Superior temporal gyrus (tissue), 1 donor: ENCODE measurements around the gene CPSF4.

ENCODE experiments used
- DNase-seq: peaks from one replicate; pipeline ENCODE4 v3.0.0-alpha.2; 2016; ENCODE audit errors: extremely low spot score

CPSF4 gene

DNA sequence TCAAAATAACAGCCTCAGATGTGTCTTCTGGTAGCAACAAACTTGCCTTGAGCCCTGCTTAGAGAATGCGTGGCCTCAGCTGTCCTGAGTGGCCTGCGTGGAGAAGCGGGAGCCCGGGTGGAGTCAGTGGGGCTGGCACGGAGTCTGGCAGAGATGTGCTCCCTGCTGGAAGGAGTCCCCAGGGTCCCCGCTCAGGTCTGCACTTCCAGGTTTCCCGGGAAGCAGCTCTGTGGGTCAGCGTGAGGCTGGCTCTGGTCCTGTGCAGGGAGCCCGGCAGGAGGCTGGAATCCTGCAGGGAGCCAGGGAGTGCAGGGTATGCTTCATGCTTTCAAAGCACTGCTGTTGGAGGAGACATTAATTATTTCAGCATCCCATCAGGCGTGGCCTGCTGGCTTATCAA is 10.1 kb downstream of the CPSF4 start:
- DNase-seq, result no peak

DNA sequence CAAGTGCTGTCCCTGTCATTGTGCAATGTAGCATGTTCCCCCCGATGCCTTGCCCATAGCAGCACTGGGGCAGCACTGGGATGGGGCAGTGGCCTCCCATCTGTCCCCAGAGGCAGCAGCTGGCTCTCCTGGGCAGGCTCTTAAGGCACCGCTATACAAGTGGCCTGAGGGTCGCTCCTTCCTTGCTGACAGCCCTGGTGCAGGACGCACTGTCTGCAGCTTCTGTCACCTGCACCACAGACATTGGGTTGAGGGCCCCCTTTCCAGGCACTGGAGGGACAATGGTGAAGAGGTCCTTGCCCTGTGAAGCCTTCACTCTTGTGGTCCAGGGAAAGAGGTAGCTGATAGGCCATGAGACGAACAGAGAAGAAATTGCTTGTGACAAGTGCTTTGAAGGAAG is 10.6 kb downstream of the CPSF4 start:
- DNase-seq, result no peak

DNA sequence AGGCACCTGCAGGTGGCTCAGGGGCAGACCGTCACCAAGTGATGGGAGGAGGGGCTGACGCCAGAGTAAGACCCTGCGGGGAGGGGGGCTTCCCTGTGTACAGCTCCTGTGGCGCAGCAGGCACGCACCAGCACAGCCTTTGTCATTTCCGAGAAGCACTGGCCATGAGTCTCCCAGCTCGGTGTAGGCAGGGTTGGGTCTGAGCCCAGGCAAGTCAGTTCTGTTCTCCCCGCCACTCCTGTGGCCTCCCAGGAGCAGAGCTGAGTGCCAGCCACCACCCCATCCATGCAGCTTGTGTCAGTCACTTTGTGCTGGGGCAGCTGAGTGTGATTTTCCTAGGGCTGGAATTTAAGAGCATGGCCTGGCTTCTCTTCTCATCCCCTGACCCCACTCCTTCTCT is 13.2 kb downstream of the CPSF4 start:
- DNase-seq, result no peak

DNA sequence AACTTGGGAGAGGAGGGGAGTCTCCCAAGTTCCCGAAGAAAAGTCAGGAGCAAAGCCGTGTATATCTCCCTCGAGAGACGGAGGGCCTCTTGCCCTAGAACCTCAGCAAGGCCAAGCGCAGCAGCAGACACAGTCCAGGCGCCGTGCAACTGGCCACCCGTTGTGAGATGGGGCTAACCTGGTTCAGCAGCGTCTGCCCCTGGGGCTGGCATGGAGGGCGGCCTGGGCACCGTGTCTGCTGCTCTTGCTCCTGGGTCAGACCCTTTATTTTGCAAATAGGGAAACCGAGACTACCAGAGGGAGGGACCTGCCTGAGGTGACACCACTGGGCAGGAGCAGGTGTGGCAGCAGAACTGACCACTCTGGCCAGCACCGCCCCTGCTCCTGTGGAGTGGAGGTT is 13.8 kb downstream of the CPSF4 start:
- DNase-seq, result no peak

DNA sequence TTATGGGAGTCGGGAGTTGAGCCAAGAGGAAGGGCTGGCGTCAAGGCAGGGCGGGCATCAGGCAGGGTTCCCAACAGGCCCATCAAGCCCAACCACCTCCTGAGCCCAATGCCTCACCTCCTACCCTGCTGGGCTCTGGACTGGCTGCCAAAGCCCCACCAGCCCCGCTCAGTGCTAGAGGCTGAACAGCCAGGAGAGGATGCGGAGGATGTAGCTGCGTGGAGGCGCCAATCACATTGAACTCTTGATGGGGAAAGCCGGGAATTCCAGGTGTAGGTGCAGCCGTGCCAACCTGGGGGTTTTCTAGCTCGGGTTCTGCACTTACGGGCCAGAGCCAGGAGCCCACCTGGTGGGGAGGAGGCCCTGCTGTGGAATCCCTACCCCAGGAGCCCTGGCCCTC is 14.4 kb downstream of the CPSF4 start:
- no peak for DNase-seq

DNA sequence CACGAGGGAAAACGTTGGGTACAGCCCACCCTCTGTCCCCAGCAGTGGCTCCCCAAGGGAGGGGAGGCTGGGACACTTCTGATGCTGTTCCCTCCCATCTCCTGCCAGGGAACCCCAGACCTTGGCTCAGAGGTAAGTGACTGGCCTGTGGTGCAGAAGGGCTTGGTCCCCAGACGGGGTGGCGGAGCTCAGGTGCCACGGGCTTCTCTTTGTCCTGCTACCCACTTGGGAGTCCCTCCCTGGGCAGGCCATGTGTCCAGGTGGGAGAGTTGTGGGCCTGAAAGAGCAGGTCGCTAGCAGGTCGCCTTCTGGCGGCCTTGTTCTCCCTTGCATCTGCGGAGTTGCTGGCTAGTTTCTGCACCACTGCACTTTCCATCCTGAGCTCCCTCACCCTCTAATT is 17.1 kb downstream of the CPSF4 start:
- DNase-seq, result no peak

DNA sequence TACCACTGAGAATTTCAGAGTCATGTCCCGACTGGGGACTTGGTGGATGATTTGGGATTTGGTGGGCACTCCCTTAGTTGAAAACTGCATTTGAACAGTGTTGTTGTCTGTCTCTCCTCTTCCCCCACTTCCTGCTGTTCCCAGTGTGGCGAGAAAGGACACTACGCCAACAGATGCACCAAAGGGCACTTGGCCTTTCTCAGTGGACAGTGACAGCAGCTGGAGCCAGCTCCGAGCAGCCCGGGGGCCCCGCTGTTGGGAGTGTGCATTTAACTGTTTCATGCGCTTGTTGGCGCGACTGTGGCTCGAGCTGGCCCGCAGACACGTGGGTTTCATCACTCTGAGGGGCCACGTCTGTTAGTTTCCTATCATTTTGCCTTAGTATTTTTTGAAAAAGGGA is 17.5 kb downstream of the CPSF4 start:
- no peak for DNase-seq

DNA sequence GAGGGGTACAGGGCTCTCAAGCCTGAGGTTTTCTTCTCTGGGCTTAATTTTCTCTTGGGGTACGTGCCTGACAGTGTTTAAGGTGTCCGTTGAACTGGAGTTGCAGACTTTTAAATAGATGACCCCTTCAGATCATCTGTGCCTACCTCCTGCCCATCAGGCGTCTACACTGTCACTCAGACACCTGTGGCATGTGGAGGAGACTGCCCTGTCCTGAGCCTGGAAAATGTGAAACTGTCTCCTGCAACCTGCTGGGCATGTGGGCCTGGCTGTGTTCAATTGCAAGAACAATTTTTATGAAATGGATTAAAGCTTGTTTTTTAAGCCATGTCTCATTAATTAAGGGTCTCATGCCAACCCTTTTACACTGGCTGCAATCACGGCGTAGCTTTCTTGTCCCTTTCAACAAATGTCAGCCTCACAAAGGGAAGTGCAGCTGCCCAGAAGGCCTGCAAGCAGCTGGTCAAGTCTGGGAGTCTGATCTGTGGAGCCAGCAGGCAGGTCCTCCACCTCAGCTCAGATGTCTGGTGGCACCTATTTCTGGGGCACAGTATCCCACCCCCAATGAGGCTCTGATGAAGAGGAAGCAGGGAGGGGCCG is 18.4 kb downstream of the CPSF4 start:
- DNase-seq, result no peak

DNA sequence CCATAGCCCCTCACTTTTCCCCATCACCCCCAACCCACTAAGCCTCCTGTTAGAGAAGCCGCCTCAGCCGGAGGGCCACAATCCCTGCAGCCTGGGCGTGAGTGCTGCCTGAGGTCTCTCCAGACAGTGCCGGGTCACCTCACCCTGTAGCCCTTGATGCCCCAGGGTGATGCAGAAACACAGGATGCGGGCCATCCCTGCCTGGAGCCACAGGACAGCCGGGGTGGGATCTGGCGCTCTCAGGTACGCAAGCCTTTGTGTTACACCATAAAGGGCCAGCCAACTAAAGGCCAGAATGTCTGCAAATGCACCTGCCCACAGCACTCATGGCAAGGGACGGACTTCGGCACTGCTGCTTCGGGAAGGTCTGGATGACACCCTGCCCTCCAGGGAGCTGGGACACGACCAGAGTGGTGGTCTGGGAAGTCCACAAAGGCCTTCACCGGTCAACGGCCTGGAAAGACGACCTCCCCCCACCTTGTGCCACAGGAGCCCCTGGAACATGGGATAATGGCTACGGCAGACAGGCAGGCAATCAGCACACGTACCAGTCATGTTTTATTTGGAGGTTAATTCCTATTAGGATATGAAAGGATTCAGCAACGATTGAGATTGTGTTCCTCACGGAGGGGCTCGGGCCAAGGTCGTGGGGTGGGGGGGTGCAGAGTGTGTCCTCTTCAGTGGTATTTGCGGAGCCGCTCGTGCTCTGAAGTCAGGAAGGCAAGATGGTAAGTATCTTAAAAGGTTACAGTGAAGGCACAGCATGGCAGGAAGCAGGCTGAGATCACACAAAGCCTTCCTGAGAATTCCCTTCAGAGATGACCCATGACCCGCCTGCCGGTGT is 19.1 kb downstream of the CPSF4 start:
- no peak for DNase-seq

DNA sequence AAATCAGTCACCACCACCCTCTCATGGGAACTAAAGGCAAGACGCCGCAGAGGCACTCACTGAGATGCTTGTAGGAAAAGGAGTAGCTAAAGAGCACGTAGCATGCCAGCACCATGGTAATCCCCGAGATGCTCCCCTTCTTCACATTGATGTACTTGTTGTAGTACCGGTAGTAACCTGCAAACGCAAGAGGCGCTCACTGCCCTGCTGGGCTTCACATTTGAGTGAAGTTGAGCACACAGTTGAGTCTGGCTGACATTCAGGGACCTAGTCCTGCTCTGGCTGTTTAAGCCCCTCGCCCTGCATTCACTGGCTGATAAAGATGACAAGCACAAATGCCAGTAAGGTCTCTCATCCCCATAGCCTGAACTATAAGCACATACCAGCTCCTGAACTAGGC is 20.3 kb downstream of the CPSF4 start:
- DNase-seq, result no peak

DNA sequence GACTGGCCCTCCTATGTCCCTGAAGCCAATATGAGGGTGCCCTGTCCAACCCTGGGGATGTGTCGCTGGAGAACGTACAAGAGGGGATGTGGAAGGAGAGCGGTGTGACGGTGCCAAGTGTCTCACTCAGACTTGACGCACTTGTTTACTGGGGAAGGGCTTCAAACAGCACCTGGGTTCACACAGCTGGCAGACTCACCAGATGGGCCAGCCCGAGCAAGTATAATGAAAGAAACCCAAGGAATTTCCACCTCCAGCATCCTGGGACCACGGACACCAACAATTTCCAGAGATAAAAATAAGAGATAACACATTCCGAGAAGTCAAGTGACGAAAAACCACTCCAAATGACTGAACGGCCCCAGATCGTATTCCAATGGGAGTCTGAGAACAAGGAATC is 21.9 kb downstream of the CPSF4 start:
- DNase-seq, result no peak

DNA sequence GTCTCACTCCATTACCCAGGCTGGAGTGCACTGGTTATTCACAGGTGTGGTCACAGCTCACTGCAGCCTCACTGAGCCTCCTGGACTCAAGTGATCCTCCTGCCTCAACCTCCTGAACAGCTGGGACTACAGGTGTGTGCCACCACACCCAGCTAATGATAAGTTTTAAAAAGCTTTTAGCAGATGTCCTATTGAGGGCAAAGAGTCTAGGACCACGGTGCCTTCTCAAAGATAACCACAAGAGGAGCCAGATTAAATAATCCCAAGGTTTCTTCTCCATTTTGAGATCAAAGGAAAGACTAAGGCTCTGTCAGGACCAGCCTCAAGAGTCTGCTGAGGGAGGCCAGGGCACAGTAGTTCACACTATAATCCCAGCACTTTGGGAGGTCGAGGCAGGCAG is 22.5 kb downstream of the CPSF4 start:
- DNase-seq, result no peak

DNA sequence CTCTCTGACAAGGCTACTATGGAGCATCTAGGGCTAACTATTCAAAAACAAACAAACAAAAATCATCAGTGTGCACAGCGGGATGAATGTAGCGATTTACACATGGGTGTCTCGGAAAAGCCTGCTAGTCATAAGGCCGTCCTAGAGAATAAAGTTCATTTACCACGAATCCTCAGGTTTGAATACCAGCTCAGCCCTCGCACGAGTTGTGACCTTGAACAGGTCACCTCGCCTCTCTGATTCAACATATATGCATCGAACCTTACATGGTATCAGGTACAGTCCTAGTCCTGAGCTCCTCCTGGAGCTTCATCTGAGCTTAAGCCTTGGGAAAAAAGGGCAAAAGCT is 26.7 kb downstream of the CPSF4 start:
- DNase-seq, result no peak

DNA sequence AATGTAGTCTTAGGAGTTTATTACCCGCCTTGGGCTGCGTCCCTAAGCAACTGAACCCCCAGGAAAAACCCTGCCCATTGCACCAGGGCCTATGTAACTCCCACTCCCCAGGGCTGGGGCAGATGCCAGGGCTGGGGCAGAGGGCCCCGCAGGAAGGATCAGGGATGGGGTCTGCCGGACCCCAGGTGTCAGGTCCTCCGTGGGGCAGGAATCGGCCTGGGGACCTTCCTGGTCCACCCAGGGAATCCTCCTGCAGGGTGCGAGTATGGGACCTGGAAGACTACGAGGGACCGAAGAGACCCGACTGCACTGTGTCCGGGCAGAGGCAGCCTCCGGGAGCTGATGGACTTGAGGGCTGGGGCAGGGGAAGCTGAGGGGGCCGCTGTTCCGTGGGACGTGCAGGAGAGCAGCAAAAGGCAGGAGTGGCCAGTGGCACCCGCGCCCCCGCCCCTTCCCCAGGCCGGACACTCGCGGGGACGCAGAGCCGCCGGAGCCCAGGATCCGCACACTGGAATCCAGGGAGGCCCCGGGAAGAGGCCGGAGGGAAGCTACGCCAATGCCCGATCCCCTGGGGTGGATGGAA is 29.7 kb downstream of the CPSF4 start:
- DNase-seq, result no peak

DNA sequence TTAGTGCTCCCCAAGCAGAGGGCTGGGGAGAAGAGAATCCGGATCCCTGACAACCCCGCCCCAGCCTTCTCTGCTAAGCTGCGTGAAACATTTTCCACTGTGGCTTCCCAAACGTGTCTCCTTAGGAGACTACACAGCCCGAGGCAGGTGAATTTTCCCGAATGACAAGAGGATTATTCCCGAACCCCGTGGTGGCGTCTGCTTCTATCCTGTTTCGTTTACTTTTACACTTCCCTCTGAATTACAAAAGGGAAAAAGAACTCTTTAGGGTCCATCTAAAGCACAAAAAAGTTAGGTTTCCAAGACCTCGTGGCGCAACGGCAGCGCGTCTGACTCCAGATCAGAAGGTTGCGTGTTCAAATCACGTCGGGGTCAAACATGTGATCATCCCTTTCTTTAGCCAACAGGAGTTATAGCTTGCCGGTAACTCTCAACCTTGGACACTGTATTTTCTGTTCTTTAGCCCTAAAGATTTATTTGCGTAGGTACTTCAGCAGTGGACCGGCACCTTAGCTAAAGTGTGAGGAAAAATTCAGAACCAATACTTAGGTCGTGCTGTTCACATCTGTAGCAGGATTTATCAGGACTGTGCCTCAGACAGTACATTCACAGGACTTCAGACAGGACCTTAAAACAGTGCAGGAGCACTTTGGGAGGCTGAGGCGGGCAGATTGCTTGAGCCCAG is 30.8 kb downstream of the CPSF4 start:
- no peak for DNase-seq

DNA sequence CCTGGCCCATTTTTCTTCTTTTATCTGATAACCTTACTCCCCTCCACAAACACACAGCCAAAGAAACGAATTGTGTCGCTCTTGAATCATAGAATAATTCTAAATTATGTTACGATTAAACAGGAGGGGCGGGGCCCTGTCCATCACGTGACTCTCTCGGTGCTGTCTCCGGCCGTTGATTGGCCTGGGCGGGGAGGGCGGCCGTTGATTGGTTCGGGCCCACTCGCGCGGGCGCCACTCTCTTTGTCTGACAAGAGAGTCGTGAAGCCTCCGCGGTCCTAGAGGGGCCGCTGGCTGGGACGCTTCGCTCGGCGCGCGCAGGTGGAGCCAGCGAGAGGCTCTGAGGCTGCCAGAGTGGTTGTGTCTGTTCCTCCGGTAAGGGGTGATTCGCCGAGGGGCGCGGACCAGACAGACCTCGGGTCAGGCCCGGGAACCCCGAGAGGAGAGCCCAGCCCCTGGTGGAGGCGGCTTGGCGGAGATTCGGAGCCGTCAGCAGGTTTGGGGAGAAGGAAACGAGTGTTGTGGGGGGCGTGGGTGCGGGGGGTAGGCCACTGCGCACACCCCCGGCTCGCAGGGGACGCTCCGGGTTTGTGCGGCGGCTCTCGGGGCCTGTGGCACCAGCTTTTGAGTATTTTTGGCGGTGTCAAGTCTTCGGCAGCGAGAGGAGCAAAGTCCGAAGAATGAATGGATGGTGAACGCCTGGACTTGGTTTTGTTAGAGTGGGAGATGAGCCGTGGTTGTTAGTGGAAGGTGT is 34.0 kb downstream of the CPSF4 start, which contains the start of gene ZNF789:
TSS of gene ZNF789 (plus strand) at position 330 of the 754 bp plus-strand sequence. CDS start 3,567 bp downstream, outside the sequence.
- DNase-seq, result peak; percentile 97

DNA sequence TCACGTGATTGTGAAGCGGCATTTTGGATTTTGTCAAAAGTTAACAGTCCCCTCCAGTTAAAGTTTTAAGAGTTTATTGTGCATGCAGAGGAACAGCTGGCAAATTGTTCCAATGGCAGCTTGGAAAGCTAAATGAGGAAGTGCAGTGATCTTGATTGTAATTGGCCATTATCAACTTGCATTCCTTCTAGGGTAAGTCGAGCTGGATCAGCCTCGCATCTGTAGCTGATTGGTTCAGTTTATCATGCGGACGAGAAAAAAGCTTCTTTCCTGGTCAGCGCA is 34.5 kb downstream of the CPSF4 start:
- peak; percentile 44 for DNase-seq

DNA sequence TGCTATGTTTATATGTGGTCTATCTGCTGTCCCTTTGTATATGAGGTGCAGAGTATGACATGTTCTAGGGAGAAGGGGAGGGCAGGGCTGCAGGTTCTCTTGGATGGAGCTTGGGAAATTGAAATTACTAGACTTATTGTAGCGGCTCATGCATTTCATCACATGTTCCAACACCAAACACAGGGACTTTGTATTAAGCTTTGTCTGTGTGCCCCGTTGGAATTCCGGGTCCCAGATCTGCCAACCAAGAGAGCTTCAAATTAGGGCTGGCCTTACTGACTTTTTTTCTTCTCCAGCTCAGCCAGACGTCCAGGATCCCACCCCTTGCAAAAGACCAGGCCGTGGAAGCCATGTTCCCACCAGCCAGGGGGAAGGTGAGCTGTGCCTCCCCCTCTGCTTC is 37.4 kb downstream of the CPSF4 start:
- DNase-seq, result no peak

DNA sequence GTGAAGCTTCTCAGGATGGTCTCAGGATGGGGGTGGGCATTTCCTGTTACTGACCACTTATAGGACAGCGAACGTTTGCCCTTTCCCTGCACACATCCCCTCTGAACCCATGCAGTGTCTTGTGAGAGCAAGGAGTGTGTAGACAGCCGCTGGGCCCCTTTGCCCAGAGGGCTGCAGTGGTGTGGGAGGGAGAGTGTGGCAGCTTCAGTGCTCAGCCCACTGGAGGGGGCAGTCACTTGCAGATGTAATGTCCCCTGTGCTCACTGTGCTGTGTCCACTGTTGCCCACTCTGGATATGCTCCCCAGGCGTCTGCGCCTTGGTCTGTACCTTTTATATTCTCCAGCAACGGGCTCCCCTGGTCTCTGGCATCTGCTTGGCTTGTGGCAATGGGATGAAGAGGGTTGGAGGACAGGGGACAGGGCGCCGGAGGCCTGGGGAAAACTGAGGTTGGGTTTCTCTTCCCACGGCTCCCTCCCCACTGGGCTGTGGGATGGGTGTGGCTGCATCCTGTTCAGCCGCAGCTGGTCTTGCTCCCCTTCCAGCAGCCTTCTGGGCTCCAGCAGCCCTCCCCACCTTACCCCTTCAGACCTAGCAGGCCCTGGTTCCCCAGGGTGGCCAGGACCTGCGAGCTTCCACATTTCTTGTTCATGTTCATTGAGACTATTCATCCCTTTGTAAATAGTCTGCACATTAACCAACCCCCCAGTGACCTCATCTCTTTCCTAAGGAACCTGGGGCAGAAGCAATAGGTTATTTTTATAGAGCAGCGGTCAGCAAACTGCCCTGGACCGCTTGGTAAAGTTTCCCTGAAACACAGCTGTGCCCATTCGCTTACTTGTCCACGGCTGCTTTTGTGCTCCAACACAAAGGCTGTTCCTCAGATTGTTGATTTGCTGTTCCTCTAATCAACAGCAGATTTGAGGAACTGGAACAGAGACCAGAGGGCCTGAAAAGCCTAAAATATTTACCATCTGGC is 40.0 kb downstream of the CPSF4 start:
- no peak for DNase-seq

DNA sequence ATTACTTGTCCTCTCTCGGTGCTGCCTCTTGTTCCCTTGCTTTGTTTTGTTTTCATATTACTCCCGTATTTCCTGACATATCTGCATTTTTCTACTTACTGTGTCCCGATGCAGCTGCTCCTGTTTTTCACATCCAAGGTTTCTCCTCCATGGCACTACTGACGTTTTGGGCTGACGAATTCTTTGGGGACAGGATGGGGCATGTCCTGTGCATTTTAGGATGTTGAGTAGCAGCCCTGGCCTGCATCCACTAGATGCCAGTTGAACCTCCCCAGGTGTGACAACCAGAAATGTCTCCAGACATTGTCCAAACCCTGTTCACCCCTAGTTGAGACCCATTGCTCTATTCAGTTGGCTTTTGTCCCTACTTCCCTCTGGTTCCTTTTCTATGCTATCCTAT is 46.4 kb downstream of the CPSF4 start:
- DNase-seq, result peak; percentile 1

DNA sequence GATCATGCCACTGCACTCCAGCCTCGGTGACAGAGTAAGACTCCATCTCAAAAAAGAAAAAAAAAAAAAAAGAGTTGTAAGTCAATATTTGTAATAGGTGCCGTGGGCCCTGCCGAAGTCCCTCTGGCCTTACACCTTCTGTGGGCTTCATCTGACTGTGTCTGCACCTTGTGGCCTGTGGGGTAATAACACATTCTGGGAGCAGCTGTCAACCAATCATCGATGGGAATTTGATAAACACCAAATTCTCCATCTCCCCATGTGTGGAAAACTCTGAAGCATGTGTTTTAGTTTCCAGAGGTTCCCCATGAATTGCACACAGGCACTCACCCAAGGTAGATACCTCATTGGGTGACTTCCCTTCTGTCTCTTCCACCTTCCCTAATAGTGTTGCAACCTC is 50.5 kb downstream of the CPSF4 start:
- DNase-seq, result peak; percentile 2
